GM12875 (cell line): Measurements from ENCODE around the gene TMEM139.

Source experiments
- H3K4me3 ChIP-seq: one replicate; pipeline ENCODE4 v1.5.1; 2011; ENCODE audit warnings: low read depth, low read length, control low read depth
- TF ChIP-seq, protein P1 (sequence below): IDR thresholded peaks from 2 replicates; pipeline ENCODE4 v1.5.1; 2011; ENCODE audit warnings: low read depth, mild to moderate bottlenecking, control low read depth, inconsistent platforms, low read length, moderate library complexity, borderline replicate concordance; ENCODE audit not compliant: insufficient read depth

The TMEM139 gene

DNA sequence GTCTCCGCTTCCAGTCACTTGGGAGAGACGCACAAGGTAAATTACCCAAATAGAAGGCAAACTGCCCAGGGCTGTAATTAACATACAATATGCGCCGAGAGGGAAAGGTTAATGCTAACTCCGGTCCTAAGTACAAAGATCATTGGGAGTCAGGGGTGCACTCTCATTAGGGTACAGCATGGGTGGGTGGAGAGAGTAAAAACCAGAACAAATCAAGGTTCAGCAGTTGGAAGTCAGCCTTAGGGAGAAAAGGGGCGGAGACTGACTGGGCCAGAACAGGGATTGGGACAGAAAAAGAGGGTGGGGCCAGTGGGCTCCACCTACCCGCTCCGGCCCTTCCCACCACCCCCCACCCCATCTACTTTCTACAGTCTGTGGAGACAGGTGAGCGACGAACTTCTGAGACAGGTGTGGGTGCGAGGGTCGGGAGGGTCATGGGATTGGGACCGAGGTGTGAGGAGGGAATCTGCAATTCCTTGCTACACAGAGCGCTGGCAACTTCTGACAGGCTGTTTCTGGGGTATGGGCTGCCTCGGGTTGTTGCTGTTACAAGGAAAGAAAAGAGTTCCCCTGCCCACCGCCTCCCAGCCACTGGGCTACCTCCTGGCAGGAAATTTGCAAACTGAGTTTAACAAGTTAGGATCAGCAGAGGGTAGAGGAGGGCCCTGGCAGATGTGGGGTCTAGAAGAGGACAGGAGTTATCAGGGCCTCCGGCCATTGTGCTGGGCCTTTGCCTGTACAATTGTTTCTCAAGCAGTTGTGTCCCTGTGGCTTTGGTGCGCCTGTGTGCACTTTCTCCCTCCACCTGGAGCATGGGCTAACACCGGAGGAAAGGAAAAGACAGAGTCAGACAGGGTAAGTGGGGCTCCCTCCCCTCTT, at the start of gene TMEM139:
TSS of gene TMEM139 (plus strand) at position 368 of the 879 bp plus-strand sequence. CDS start 1,000 bp downstream, outside the sequence.
- TF ChIP-seq, protein P1, sequence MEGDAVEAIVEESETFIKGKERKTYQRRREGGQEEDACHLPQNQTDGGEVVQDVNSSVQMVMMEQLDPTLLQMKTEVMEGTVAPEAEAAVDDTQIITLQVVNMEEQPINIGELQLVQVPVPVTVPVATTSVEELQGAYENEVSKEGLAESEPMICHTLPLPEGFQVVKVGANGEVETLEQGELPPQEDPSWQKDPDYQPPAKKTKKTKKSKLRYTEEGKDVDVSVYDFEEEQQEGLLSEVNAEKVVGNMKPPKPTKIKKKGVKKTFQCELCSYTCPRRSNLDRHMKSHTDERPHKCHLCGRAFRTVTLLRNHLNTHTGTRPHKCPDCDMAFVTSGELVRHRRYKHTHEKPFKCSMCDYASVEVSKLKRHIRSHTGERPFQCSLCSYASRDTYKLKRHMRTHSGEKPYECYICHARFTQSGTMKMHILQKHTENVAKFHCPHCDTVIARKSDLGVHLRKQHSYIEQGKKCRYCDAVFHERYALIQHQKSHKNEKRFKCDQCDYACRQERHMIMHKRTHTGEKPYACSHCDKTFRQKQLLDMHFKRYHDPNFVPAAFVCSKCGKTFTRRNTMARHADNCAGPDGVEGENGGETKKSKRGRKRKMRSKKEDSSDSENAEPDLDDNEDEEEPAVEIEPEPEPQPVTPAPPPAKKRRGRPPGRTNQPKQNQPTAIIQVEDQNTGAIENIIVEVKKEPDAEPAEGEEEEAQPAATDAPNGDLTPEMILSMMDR: no peak
- H3K4me3 ChIP-seq: no peak within 1 kb of the TSS

DNA sequence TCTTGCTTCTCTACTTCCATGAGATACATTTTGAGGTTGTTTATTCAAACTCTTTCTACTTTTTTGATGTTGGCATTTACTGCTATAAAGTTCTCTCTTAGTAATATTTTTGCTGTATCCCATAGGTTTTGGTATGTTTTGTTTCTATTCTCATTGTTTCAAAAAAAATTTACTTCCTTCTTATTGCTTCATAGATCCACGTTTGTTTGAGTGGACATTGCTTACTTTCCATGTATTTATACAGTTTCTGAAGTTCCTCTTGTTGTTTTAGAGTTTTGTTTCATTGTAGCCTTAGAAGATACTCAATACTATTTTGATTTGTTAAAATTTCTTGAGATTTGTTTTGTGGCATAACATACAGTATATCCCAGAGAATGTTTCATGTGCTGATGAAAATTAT, 49.2 kb upstream of the TMEM139 start:
- H3K4me3 ChIP-seq: no peak overlapping the region
- TF ChIP-seq, protein P1: no peak

DNA sequence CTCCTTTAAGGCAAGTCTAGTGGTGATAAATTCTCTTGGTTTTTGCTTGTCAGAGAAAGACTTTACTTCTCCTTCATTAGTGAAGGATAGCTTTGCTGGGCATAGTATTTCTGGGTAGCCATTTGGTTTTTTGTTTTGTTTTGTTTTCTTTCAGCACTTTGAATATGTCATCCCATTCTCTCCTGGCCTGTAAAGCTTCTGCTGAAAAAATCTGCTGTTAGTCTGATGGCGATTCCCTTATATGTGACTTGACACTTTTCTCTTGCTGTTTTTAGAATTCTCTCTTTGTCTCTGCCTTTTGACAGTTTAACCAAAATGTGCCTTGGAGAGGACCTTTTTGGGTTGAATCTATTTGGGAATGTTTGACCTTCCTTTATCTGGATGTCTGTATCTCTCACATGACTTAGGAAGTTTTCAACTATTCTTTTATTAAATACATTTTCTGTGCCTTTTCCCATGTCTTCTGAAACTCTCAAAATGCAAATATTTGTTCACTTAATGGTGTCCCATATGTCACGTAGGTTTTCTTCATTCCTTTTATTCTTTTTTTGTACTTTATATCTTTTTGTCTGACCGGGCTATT, 48.3 kb upstream of the TMEM139 start:
- TF ChIP-seq, protein P1: no peak
- no peak overlapping the region for H3K4me3 ChIP-seq

DNA sequence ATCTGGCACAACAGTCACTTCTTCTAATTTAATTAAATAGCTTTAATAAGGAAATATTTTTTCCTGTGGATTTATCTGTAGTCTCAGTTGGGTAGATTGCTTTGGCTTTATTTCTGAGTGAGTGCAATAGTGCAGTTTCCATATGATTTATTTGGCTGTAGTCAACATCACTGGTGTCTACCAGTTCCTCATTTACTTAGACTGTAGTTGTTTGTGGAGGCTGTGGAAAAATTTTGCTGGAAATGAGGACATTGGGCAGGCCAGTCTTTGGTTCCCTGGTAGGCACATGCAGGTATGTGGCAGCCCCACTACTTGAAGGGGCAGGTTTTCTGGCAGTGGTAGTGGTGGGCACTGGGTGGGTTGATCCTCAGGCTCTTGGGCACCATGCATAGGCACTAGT, 47.4 kb upstream of the TMEM139 start:
- TF ChIP-seq, protein P1: no peak
- no peak overlapping the region for H3K4me3 ChIP-seq

DNA sequence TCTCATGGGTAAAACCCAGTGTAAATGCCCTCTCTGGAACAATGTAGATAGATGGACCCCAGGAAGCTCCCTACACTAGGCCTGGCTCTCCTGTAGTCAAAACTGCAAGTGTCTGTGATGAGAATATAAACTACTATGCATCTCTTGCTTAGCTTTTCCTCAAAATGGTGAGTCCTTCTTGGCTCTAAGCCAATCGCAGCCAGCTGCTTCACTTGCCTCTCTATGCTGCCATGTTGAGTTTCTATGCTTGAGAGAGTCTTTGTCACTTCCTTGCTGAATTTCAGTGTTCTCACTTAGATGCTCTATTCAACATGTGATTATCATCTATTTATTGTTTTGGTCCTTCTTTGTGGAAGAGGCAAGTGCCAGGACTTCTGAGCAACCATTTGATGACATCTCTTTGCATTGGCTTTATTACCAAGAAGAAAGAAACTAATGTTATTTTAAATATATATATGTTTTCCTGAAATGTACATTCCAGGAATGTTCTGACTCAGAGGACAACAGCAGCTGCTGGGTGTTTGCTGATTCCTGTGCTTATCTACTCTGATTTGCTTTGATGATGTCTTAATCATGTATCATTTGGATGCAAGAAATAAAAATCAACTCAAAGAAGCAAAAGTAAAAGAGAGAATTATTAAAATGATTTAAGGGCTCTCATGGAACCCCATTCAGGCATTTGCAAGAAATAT, 46.3 kb upstream of the TMEM139 start:
- H3K4me3 ChIP-seq: no peak overlapping the region
- TF ChIP-seq, protein P1: no peak

DNA sequence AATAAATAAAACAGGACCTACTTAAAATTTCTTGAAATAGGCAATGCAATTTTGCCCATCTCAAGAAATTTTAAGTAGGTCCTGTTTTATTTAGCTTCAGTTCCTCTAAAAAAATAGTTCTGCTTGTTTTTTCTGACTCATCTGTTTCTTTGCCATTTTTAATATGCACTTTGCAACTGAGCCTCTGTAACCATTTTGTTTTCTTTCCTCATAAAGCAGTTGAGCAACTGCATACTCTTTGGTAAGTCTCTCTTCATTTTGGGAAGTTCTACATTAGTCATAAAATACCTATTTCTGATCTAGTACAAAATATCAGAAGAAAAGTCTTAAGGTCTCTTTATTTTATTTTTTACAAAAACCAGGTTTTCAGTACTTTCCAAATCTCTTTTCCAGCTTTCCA, 44.9 kb upstream of the TMEM139 start:
- H3K4me3 ChIP-seq: no peak overlapping the region

More for the DNA sequence above, 44.9 kb upstream of the TMEM139 start:
- TF ChIP-seq, protein P1: no peak
